Measurements from ENCODE around the gene CDK6.

GRCh38 chr7:92872701-92873100, 36.3 kb upstream of the CDK6 start:
- no peak for TF ChIP-seq CTCF (conservative IDR thresholded peaks at IDR 0.05 in 1 of 2, IDR thresholded peaks at IDR 0.05 in 1 of 2; ENCODE audit: extremely low read depth in 1 of 2, insufficient read depth in 1 of 2, low read depth in 1 of 2, low read length in 2 of 2)
- TF ChIP-seq EZH2 (IDR thresholded peaks at IDR 0.05; ENCODE audit: borderline replicate concordance, low read length): no peak

Measured in mammary epithelial cell (primary cell).